Body of pancreas (tissue), 4 donors: ENCODE data around the gene EPHB1.

Experiments used
- POLR2A ChIP-seq, 3 donors: fragments of 450-650 bp; IDR thresholded peaks; one replicate each; pipeline ENCODE4 v1.6.1; 2016; ENCODE audit warnings: antibody characterized with exemption in 3 of 3, mild to moderate bottlenecking in 2 of 3
- TF ChIP-seq, protein P1 (sequence below), 7 experiments: fragments of 450-650 bp in 4 of 7; fragments of 200-600 bp in 3 of 7; sonication (generic) in 3 of 7; IDR thresholded peaks; one replicate each; pipeline ENCODE4 v1.5.1; 2016 to 2019; ENCODE audit warnings: antibody characterized with exemption in 7 of 7

DNA sequence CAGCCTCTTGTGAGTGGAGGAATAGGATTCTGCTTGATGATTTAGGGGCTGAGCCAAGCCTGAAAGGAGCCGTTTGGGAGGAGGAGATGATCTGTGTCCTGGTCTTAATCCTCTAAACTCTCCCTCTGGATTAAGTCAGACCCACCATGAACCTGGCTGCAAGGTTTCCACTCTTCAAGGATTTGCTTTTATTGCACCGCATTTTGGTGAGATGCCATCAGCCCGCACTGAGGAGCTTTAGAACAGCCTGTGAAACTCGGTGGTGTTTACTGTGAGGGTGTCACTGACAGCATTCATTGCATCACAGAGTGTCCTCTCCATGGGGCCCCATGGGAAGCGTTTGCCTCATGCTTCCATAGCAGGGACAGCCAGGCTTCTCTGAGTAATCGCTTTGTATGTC, 59.2 kb downstream of the EPHB1 start:
- no peak for TF ChIP-seq POLR2A (IDR thresholded peaks at IDR 0.05)
- TF ChIP-seq, protein P1, sequence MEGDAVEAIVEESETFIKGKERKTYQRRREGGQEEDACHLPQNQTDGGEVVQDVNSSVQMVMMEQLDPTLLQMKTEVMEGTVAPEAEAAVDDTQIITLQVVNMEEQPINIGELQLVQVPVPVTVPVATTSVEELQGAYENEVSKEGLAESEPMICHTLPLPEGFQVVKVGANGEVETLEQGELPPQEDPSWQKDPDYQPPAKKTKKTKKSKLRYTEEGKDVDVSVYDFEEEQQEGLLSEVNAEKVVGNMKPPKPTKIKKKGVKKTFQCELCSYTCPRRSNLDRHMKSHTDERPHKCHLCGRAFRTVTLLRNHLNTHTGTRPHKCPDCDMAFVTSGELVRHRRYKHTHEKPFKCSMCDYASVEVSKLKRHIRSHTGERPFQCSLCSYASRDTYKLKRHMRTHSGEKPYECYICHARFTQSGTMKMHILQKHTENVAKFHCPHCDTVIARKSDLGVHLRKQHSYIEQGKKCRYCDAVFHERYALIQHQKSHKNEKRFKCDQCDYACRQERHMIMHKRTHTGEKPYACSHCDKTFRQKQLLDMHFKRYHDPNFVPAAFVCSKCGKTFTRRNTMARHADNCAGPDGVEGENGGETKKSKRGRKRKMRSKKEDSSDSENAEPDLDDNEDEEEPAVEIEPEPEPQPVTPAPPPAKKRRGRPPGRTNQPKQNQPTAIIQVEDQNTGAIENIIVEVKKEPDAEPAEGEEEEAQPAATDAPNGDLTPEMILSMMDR (IDR thresholded peaks at IDR 0.05): no peak
